ENCODE results near the gene C14orf93.
"Not testable (repeated sequence)": the region's sequence is repeated elsewhere in the genome, so short reads cannot be mapped to it uniquely, and the experiment has no call there.

C14orf93 gene

DNA sequence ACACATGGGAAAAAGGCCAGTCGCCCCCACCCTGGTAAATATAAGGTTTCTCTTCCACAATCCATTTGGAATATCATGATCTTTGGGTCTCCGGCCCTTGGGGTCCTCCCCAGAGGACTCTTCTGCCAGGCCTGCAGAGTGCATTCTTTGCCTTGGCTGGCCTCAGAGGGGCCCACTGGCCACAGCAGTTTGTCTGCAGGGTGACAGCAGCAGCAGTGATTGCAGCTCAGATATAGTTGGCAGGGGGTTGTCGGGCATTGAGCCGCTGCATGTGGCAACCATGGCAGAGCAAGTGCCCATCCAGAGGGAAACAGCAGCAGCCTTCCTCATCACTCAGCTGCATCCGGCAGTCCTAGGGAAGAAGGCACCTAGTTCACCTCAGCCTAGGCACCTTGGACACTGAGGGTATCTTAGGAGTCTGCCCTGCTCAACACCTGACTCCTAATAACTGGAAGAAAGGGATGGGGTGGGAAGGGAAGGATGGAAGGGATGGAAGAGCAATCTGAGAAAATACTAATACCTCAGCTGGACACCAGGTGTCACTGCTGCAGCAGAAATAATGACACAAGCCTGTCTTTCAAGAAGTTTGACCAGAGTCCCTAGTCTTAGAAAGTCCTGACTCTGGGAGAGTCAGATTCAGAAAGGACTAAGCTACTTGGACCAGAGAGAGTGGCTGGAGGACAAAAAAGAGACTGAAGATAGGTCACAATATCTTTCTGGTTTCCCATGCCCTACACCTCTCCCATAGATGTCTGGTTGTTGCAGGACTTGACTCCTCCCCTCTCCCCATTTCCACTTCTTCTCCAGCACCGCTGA lies 36.5 kb downstream of the C14orf93 start:
- peak; percentile 69 for DNase-seq (ENCODE audit: low spot score)

DNA sequence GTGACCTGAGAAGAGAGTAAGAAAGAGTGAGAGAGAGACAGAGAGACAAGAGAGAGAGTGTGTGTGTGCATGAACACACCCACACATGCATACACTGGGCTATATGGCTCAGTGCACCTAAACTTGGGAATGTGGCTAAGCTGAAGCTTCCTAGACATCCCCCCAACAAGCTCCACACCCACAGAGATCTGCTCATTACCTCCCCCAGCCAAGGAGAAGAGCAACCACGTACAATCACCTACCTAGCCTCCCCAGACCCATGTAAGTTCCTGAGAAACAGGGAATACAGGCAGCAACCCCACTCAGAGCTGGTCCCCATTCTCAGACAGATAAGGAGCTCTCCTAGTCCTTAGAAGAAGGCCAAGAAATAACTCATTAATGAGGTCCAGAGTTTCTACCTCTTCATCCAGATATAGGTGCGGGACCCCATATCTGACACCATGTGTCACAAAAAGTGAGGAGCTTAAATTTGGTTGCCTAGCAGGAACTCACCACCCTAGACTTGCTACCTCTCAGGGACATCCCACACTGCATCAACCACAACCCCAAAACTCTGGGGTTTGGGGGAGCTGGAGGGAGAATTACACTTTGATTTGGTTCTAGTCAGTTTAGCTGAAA lies 37.5 kb downstream of the C14orf93 start:
- DNase-seq (ENCODE audit: low spot score), result no peak

DNA sequence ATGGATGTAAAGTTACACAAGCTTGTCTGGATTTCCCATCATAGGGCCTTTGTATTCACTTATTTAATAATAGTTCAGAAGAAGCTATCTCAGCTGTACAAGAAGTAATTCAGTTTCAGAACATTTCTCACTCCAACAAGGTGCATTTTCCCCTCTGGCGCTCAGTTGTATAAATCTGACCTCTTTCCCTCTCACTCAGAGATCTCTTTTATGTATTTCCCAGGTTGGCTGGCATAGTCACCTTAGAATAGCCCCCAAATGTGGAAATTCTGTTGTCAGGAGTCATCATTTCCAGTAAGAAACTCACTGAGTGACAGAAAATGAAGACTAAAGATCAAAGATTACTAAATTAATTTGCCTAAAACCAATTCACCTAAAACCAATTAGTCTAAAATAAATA lies 38.8 kb downstream of the C14orf93 start:
- no peak for DNase-seq (ENCODE audit: low spot score)

DNA sequence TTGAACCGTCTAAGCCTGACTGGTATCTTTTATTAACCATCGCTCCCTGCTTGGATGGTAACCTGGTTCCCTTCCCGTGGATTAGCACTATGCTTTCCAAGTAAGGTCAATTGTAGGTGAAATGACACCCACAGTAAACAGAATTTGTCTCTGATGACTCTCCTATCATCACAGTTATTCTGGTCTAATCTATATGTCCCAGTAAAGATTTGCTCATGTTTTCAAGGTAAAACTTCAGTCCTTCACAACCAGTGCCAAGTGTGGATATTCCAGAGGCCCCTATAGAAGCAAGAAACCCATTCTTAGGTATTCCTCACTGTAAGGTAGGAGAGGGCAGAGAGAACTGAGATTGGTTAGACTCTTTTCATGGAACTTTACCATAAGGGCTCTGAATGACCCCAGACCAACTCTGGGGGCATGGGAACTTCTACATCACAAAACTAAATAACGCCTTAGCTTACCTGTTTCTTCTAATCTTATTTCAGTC lies 43.1 kb downstream of the C14orf93 start:
- DNase-seq (ENCODE audit: low spot score), result no peak

DNA sequence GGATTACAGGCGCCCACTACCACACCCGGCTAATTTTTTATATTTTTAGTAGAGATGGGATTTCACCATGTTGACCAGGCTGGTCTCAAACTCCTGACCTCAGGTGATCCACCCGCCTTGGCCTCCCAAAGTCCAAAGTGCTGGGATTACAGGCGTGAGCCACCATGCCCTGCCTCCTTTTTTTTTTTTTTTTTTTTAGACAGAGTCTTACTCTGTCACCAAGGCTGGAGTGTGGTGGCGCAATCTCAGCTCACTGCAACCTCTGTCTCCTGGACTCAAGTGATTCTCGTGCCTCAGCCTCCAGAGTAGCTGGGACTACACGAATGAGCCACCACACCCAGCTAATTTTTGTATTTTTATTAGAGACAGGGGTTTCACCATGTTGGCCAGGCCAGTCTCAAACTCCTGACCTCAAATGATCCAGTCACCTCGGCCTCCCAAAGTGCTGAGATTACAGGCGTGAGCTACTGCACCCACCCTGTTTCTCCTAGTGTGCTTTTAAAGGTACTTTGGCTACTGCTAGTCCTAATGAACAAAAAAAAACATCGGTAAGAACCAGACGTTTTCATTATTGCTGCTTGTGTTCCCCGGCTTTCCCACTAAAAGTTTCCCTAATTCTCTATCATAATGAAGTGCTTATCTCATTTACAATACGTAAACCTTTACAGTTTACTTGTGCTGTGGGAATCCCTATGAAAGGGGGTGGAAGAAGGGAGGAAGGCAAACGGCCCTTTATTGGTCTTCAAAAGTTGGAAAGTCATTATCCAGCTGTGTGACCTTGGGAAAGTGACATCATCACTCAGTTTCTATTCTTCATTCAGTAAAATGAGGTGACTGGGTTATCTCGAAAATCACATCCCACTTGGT lies 43.8 kb downstream of the C14orf93 start:
- not testable (repeated sequence) for DNase-seq (ENCODE audit: low spot score)

DNA sequence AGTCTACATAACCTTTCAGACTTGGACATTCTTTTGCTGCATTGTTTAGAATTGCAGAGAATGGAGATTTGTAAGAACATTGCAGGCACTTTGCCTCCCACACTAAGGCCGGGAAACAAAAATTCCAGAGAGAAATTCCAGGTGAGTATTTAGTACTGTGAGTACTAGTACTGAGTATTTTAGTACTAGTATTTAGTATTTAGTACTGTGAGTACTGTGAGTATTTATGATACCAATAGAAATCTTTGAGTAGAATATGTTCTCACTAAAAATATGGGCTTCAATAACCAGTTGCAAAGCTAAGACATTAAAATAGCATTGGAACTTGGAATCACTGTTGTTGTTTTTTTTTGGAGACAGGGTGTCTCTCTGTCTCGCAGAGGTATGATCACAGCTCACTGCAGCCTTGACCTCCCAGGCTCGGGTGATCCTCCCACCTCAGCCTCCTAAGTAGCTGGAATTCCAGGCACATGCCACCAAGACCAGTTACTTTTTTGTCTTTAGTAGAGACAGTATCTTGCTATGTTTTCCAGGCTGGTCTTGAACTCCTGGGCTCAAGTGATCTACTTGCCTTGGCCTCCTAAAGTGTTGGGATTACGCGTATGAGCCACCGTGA lies 47.8 kb downstream of the C14orf93 start:
- no peak for DNase-seq (ENCODE audit: low spot score)

DNA sequence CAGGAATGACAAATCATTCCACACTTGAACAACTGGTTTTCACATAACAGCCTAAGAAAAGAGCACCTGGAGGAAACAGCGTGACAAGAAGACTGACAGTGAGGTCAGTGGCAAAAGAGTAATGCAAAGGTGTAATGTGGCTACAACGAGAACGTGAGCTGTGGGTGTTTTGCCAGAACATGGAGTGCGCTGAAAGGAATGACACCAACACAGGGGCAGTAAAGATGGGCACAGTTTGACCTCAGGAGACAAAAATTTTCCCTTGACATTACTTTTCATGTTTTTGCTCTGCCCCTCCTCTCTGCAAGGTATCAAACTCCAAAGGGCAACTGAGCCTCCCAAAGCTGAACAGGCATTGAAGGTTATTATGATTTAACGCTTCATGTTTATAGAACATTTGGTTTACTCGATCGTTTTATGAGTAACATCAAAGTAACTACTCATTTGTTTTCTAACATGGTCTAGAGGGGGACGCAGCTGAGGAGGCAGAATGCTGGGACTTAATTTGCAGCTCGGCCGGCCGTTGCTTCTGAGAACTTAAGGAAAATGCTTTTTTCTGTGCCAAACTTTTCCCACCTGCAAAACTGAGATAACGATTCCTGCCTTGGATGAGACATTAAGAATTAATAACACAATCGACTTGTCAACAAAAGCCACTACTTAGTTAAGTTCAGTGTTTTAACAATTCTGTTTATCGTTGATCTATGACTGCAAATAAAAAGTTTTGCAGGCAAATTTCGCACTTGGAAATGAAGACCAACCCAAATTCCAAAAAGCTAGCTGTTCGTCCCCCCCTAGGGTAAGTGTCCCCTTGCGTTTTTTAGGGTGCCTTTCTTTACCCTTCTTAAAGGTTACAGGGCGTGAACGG lies 54.0 kb downstream of the C14orf93 start:
- DNase-seq (ENCODE audit: low spot score), result no peak

DNA sequence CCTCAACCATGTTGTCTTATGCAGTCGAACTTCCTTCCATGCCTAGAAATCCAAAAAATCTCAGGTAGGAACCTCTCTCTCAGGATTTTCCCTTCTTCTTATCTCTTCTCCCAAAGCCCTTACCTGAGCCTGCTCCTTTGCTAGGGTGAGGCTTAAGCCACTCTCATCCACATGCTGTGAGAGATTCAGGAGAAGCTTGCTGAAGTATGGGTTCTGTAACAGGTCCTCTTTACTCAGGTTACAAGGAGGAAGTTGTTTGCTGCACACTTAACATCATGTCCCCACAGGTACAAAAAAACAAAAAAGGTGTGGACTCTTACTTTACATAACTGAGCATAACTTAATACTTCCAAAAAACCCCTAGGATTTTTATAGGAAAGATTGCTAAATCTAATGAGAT lies 57.5 kb downstream of the C14orf93 start:
- no peak for DNase-seq (ENCODE audit: low spot score)

DNA sequence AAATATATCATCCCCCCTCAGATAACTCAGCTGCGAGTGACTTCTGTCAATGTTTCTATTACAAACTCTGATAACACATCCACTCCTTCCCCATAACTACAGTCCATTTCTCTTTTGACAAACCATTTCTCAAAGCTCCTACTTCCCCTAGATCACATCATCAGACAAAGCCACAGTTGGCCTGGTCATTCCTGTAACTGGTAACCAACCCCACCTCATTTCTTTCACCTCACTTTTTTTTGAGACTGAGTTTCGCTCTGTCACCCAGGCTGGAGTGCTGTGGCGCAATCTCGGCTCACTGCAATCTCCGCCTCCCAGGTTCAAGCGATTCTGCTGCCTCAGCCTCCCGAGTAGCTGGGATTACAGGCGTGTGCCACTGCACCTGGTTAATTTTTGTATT lies 58.1 kb downstream of the C14orf93 start:
- DNase-seq (ENCODE audit: low spot score), result not testable (repeated sequence)

DNA sequence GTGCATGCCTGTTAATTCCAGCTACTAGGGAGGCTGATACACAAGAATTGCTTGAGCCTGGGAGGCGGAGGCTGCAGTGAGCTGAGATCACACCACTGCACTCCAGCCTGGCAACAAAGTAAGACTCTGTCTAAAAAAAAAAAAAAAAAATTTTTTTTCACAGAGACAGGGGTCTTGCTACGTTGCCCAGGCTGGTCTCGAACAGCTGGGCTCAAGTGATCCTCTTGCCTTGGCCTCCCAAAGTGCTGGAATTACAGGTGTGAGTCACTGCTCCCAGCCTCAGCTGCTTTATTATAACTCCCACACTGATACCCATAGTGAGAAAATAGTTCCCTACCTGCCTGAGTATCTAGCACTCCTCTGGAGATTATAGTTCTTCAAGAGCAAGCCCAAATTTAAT lies 64.3 kb downstream of the C14orf93 start:
- no peak for DNase-seq (ENCODE audit: low spot score)

DNA sequence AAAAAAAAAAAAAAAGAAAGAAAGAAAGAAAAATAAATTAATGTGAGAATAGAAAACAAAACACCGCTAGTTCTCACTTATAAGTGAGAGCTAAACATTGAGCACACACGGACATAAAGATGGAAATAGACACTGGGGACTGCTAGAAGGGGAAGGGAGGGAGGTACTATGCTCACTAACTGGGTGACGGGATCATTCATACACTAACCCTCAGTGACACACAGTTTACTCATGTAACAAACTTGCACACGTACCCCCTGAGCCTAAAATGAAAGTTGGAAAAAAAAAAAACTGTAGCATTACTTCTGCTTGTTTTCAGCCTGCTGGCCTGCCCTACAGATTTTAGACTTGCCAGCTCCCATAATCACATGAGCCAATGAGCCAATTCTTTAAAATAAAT lies 70.3 kb downstream of the C14orf93 start:
- no peak for DNase-seq (ENCODE audit: low spot score)
